HEK293 (cell line): ENCODE measurements around the gene GUCA1A.

Source experiments
- CTCF ChIA-PET: fragments of 350-600 bp; formaldehyde crosslinking; extraction: SDS; loops from one replicate; lab custom pipeline; 2021; ENCODE audit warnings: antibody characterized with exemption; lab: Yijun Ruan, JAX
- POLR2A ChIA-PET: fragments of 300-600 bp; formaldehyde crosslinking; extraction: SDS; loops from one replicate; lab custom pipeline; 2020; ENCODE audit warnings: antibody characterized with exemption, inconsistent platforms; lab: Yijun Ruan, JAX
- H3K27ac ChIP-seq: fragments of 200-500 bp; sonication (Bioruptor generic); 2 replicates; pipeline ENCODE4 v1.5.1; 2014; ENCODE audit warnings: low read depth, low read length, control low read depth, inconsistent platforms; ENCODE audit errors: extremely low read depth
- H3K36me3 ChIP-seq, 2 experiments: fragments of 200-500 bp in 1 of 2; sonication (Bioruptor generic) in 1 of 2; 1 replicate in 1 of 2; 2 replicates in 1 of 2; pipeline ENCODE4 v1.5.1; 2014 to 2017; ENCODE audit warnings: inconsistent platforms in 2 of 2, low read length in 2 of 2; ENCODE audit not compliant: control insufficient read depth in 2 of 2, insufficient read depth in 1 of 2
- H3K4me1 ChIP-seq: fragments of 200-500 bp; sonication (Bioruptor generic); 2 replicates; pipeline ENCODE4 v1.5.1; 2014; ENCODE audit warnings: mild to moderate bottlenecking, low read length, inconsistent platforms; ENCODE audit not compliant: control insufficient read depth, insufficient read depth
- H3K4me3 ChIP-seq: 2 replicates; pipeline ENCODE4 v1.5.1; 2011; ENCODE audit warnings: low read depth, mild to moderate bottlenecking, control low read depth, low read length, moderate library complexity
- H3K9me3 ChIP-seq: fragments of 200-500 bp; sonication (Bioruptor generic); 2 replicates; pipeline ENCODE4 v1.5.1; 2014; ENCODE audit warnings: low read depth, low read length, inconsistent platforms; ENCODE audit not compliant: control insufficient read depth, insufficient read depth
- KLF1 ChIP-seq: fragments of 450-650 bp; formaldehyde crosslinking; IDR thresholded peaks from 2 replicates; pipeline ENCODE4 v1.5.1; 2016; ENCODE audit warnings: missing biosample characterization, missing genetic modification characterization
- REST ChIP-seq: fragments of 450-650 bp; formaldehyde crosslinking; IDR thresholded peaks from 2 replicates; pipeline ENCODE4 v1.5.1; 2016; ENCODE audit warnings: missing biosample characterization, missing genetic modification characterization
- SCRT1 ChIP-seq: fragments of 450-650 bp; formaldehyde crosslinking; IDR thresholded peaks from 2 replicates; pipeline ENCODE4 v1.5.1; 2016; ENCODE audit warnings: missing biosample characterization, missing genetic modification characterization, borderline replicate concordance
- SP2 ChIP-seq: fragments of 450-650 bp; formaldehyde crosslinking; IDR thresholded peaks from 2 replicates; pipeline ENCODE4 v1.5.1; 2016; ENCODE audit warnings: missing biosample characterization, missing genetic modification characterization
- SP7 ChIP-seq: fragments of 450-650 bp; formaldehyde crosslinking; IDR thresholded peaks from 2 replicates; pipeline ENCODE4 v1.5.1; 2016; ENCODE audit warnings: missing biosample characterization, missing genetic modification characterization
- ZBTB20 ChIP-seq: fragments of 450-650 bp; formaldehyde crosslinking; IDR thresholded peaks from 2 replicates; pipeline ENCODE4 v1.5.1; 2016; ENCODE audit warnings: missing biosample characterization, missing genetic modification characterization
- ZBTB44 ChIP-seq: fragments of 450-650 bp; IDR thresholded peaks from 2 replicates; pipeline ENCODE4 v1.5.1; 2018; ENCODE audit warnings: missing biosample characterization, mild to moderate bottlenecking, missing genetic modification characterization
- ZBTB7A ChIP-seq: fragments of 450-650 bp; formaldehyde crosslinking; IDR thresholded peaks from 2 replicates; pipeline ENCODE4 v1.5.1; 2016; ENCODE audit warnings: low read depth, missing biosample characterization, missing genetic modification characterization
- ZEB2 ChIP-seq: fragments of 450-650 bp; formaldehyde crosslinking; IDR thresholded peaks from 2 replicates; pipeline ENCODE4 v1.5.1; 2016; ENCODE audit warnings: missing biosample characterization, missing genetic modification characterization
- ZFP69B ChIP-seq: fragments of 450-650 bp; formaldehyde crosslinking; IDR thresholded peaks from 2 replicates; pipeline ENCODE4 v1.5.1; 2016; ENCODE audit warnings: missing biosample characterization, missing genetic modification characterization
- ZNF184 ChIP-seq: fragments of 450-650 bp; IDR thresholded peaks from 2 replicates; pipeline ENCODE4 v1.5.1; 2018; ENCODE audit warnings: missing biosample characterization, mild to moderate bottlenecking, missing genetic modification characterization
- ZNF2 ChIP-seq: fragments of 450-650 bp; formaldehyde crosslinking; IDR thresholded peaks from 2 replicates; pipeline ENCODE4 v1.5.1; 2016; ENCODE audit warnings: missing biosample characterization, missing genetic modification characterization
- ZNF223 ChIP-seq: fragments of 450-650 bp; formaldehyde crosslinking; IDR thresholded peaks from 2 replicates; pipeline ENCODE4 v1.5.1; 2016; ENCODE audit warnings: missing biosample characterization, missing genetic modification characterization
- ZNF423 ChIP-seq: fragments of 450-650 bp; formaldehyde crosslinking; IDR thresholded peaks from 2 replicates; pipeline ENCODE4 v1.5.1; 2016; ENCODE audit warnings: missing biosample characterization, missing genetic modification characterization
- ZNF580 ChIP-seq: fragments of 450-650 bp; formaldehyde crosslinking; IDR thresholded peaks from 2 replicates; pipeline ENCODE4 v1.5.1; 2016; ENCODE audit warnings: missing biosample characterization, missing genetic modification characterization
- ZNF600 ChIP-seq: fragments of 450-650 bp; formaldehyde crosslinking; IDR thresholded peaks from 2 replicates; pipeline ENCODE4 v1.5.1; 2016; ENCODE audit warnings: missing biosample characterization, missing genetic modification characterization
- ZNF624 ChIP-seq: fragments of 450-650 bp; formaldehyde crosslinking; IDR thresholded peaks from 2 replicates; pipeline ENCODE4 v1.5.1; 2017; ENCODE audit warnings: missing biosample characterization, missing genetic modification characterization
- TF ChIP-seq, protein P1 (sequence below): fragments of 450-650 bp; formaldehyde crosslinking; IDR thresholded peaks from 2 replicates; pipeline ENCODE4 v1.5.1; 2017; ENCODE audit warnings: missing biosample characterization, missing genetic modification characterization
- TF ChIP-seq, protein P2 (sequence below): fragments of 450-650 bp; formaldehyde crosslinking; IDR thresholded peaks from 2 replicates; pipeline ENCODE4 v1.5.1; 2016; ENCODE audit warnings: missing biosample characterization, missing genetic modification characterization

The GUCA1A gene

GRCh38 chr6:42138630-42139619, 34.2 kb upstream of the GUCA1A start (continued):
- 0 out of 2 replicates have a peak, but pooled peaks have one; percentile 2 for TF ChIP-seq ZBTB44 (tag by site-specific recombination)
- TF ChIP-seq ZNF2: no peak
- TF ChIP-seq ZNF624 (tag by site-specific recombination): no peak
- TF ChIP-seq ZBTB20 (tag by site-specific recombination): peak; percentile 41; the same call in 1 of the 2 replicates
- no peak for TF ChIP-seq SCRT1 (tag by site-specific recombination)
- TF ChIP-seq ZEB2: peak; percentile 43; the same call in 1 of the 2 replicates
- no peak for TF ChIP-seq ZNF223 (tag by site-specific recombination)
- TF ChIP-seq ZNF184 (tag by site-specific recombination): peak; percentile 41; the same call in 1 of the 2 replicates
- no peak for TF ChIP-seq ZNF423 (tag by site-specific recombination)
- peak; percentile 19; the same call in 1 of the 2 replicates for TF ChIP-seq SP2 (tag by site-specific recombination)
- no peak for TF ChIP-seq ZBTB7A (tag by site-specific recombination)
- TF ChIP-seq, all 188 proteins: peak for 18

DNA sequence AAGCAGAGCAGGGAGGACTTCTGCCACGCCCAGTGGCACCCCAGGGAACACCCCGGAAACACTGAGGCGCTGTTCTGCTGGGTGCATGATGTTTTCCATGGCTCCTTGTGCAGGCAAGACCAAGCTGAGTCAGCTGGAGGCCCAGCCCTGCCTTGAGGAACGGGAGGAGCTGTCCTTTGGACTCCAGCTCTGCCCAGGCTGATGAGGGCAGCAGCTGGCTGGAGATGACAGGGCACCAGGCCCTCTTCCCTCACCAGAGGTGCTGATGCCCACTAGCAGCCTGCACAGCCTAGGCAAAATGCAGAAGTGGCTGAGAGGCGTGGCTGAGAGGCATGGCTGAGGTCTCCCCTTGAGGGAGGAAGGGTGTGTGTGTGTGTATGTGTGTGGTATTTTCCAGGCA, 33.1 kb upstream of the GUCA1A start:
- TF ChIP-seq ZNF580 (tag by site-specific recombination): no peak
- TF ChIP-seq, protein P1, sequence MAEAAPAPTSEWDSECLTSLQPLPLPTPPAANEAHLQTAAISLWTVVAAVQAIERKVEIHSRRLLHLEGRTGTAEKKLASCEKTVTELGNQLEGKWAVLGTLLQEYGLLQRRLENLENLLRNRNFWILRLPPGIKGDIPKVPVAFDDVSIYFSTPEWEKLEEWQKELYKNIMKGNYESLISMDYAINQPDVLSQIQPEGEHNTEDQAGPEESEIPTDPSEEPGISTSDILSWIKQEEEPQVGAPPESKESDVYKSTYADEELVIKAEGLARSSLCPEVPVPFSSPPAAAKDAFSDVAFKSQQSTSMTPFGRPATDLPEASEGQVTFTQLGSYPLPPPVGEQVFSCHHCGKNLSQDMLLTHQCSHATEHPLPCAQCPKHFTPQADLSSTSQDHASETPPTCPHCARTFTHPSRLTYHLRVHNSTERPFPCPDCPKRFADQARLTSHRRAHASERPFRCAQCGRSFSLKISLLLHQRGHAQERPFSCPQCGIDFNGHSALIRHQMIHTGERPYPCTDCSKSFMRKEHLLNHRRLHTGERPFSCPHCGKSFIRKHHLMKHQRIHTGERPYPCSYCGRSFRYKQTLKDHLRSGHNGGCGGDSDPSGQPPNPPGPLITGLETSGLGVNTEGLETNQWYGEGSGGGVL (tag by site-specific recombination): no peak
- no peak for TF ChIP-seq SP7 (tag by site-specific recombination)
- TF ChIP-seq REST (tag by site-specific recombination): peak; percentile 76
- TF ChIP-seq, protein P2, sequence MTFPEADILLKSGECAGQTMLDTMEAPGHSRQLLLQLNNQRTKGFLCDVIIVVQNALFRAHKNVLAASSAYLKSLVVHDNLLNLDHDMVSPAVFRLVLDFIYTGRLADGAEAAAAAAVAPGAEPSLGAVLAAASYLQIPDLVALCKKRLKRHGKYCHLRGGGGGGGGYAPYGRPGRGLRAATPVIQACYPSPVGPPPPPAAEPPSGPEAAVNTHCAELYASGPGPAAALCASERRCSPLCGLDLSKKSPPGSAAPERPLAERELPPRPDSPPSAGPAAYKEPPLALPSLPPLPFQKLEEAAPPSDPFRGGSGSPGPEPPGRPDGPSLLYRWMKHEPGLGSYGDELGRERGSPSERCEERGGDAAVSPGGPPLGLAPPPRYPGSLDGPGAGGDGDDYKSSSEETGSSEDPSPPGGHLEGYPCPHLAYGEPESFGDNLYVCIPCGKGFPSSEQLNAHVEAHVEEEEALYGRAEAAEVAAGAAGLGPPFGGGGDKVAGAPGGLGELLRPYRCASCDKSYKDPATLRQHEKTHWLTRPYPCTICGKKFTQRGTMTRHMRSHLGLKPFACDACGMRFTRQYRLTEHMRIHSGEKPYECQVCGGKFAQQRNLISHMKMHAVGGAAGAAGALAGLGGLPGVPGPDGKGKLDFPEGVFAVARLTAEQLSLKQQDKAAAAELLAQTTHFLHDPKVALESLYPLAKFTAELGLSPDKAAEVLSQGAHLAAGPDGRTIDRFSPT: no peak
- TF ChIP-seq ZFP69B (tag by site-specific recombination): no peak
- peak; percentile 74 for TF ChIP-seq KLF1
- TF ChIP-seq ZNF600 (tag by site-specific recombination): peak; percentile 19; the same call in 1 of the 2 replicates
- ChIA-PET POLR2A (no interaction called here), CTCF (no interaction called here)
- Histone ChIP-seq H3K4me1 (peaks cover 25% of the 10 kb centered on the region), H3K4me3 (no peak overlapping the region), H3K27ac (no peak overlapping the region; the same call in 1 of the 2 replicates), H3K36me3 (no peaks in the 10 kb centered on the region), H3K9me3 (no peaks in the 10 kb centered on the region)
